ENCODE results near the gene DUSP28.

DUSP28 gene

GRCh38 chr2:240560084-240560479, at the start of gene DUSP28:
TSS of gene DUSP28 (plus strand) at chr2:240560357. CDS start at chr2:240560685, 328 bp downstream.
- peak within 1 kb of the TSS; percentile 90 for H3K4me2 ChIP-seq
- H3K9ac ChIP-seq: peak within 1 kb of the TSS; percentile 94
- peak within 1 kb of the TSS; percentile 31 for H3K4me3 ChIP-seq (IDR thresholded peaks at IDR 0.05; ENCODE audit: insufficient read depth, low read depth, low read length)
- H4K20me1 ChIP-seq (ENCODE audit: insufficient read depth): no peaks in the 10 kb centered on the region
- no peak for TF ChIP-seq CTCF (conservative IDR thresholded peaks at IDR 0.05; ENCODE audit: low read depth, low read length)
- peak within 1 kb of the TSS; percentile 92 for H3K27ac ChIP-seq
- no peaks in the 10 kb centered on the region for H3K27me3 ChIP-seq (ENCODE audit: insufficient read depth, low read depth)
- peaks cover 48% of the 10 kb centered on the region for H3K4me1 ChIP-seq (ENCODE audit: low read depth, poor library complexity, severe bottlenecking)
- H3K36me3 ChIP-seq (ENCODE audit: insufficient read depth): no peaks in the 10 kb centered on the region
- peak within 1 kb of the TSS; percentile 47 for H2AFZ ChIP-seq (ENCODE audit: low read depth)
- peaks cover 42% of the 10 kb centered on the region for H3K79me2 ChIP-seq (ENCODE audit: insufficient read depth, low read depth)

GRCh38 chr2:240510513-240511210, 49.5 kb upstream of the DUSP28 start:
- no peak overlapping the region for H2AFZ ChIP-seq (ENCODE audit: low read depth)
- H4K20me1 ChIP-seq (ENCODE audit: insufficient read depth): no peaks in the 10 kb centered on the region
- no peak overlapping the region for H3K9ac ChIP-seq
- H3K27ac ChIP-seq: no peak overlapping the region
- H3K4me1 ChIP-seq (ENCODE audit: low read depth, poor library complexity, severe bottlenecking): peaks cover 4% of the 10 kb centered on the region
- H3K27me3 ChIP-seq (ENCODE audit: insufficient read depth, low read depth): no peaks in the 10 kb centered on the region
- no peaks in the 10 kb centered on the region for H3K79me2 ChIP-seq (ENCODE audit: insufficient read depth, low read depth)
- no peak overlapping the region for H3K4me2 ChIP-seq
- H3K36me3 ChIP-seq (ENCODE audit: insufficient read depth): no peaks in the 10 kb centered on the region
- H3K4me3 ChIP-seq (IDR thresholded peaks at IDR 0.05; ENCODE audit: insufficient read depth, low read depth, low read length): no peak overlapping the region
- TF ChIP-seq CTCF (conservative IDR thresholded peaks at IDR 0.05; ENCODE audit: low read depth, low read length): no peak

- no peak for TF ChIP-seq CTCF (conservative IDR thresholded peaks at IDR 0.05; ENCODE audit: low read depth, low read length)
- H3K4me1 ChIP-seq (ENCODE audit: low read depth, poor library complexity, severe bottlenecking): peaks cover 4% of the 10 kb centered on the region
- H3K27me3 ChIP-seq (ENCODE audit: insufficient read depth, low read depth): no peaks in the 10 kb centered on the region
- no peak overlapping the region for H3K4me2 ChIP-seq
- H3K4me3 ChIP-seq (IDR thresholded peaks at IDR 0.05; ENCODE audit: insufficient read depth, low read depth, low read length): no peak overlapping the region
- H4K20me1 ChIP-seq (ENCODE audit: insufficient read depth): no peaks in the 10 kb centered on the region
- no peaks in the 10 kb centered on the region for H3K36me3 ChIP-seq (ENCODE audit: insufficient read depth)
- no peak overlapping the region for H3K9ac ChIP-seq
- H3K79me2 ChIP-seq (ENCODE audit: insufficient read depth, low read depth): no peaks in the 10 kb centered on the region
- no peak overlapping the region for H2AFZ ChIP-seq (ENCODE audit: low read depth)
- H3K27ac ChIP-seq: no peak overlapping the region
Observed at GRCh38 chr2:240511351-240512108, 48.6 kb upstream of the DUSP28 start.

GRCh38 chr2:240512109-240512485, 48.1 kb upstream of the DUSP28 start:
- no peak for TF ChIP-seq CTCF (conservative IDR thresholded peaks at IDR 0.05; ENCODE audit: low read depth, low read length)
- H3K9ac ChIP-seq: no peak overlapping the region
- no peaks in the 10 kb centered on the region for H3K27me3 ChIP-seq (ENCODE audit: insufficient read depth, low read depth)
- no peak overlapping the region for H3K27ac ChIP-seq
- H4K20me1 ChIP-seq (ENCODE audit: insufficient read depth): no peaks in the 10 kb centered on the region
- H3K79me2 ChIP-seq (ENCODE audit: insufficient read depth, low read depth): no peaks in the 10 kb centered on the region
- no peak overlapping the region for H2AFZ ChIP-seq (ENCODE audit: low read depth)
- H3K36me3 ChIP-seq (ENCODE audit: insufficient read depth): no peaks in the 10 kb centered on the region
- peaks cover 4% of the 10 kb centered on the region for H3K4me1 ChIP-seq (ENCODE audit: low read depth, poor library complexity, severe bottlenecking)
- H3K4me3 ChIP-seq (IDR thresholded peaks at IDR 0.05; ENCODE audit: insufficient read depth, low read depth, low read length): no peak overlapping the region
- no peak overlapping the region for H3K4me2 ChIP-seq
